Loucy (cell line): ENCODE data around the gene MCM5.

Experiments
- H2AFZ ChIP-seq: fragments of 200-600 bp; sonication (generic); 2 replicates; pipeline ENCODE4 v1.6.0; 2016; ENCODE audit warnings: antibody characterized with exemption, mild to moderate bottlenecking, low read length, moderate library complexity
- H3F3A ChIP-seq: fragments of 200-600 bp; 2 replicates; pipeline ENCODE4 v1.6.0; 2016; ENCODE audit warnings: antibody characterized with exemption, low read depth, mild to moderate bottlenecking
- H3K27me3 ChIP-seq: fragments of 200-600 bp; sonication (generic); 2 replicates; pipeline ENCODE4 v1.6.1; 2014; ENCODE audit warnings: low read length, mild to moderate bottlenecking; ENCODE audit not compliant: insufficient read depth, poor library complexity, severe bottlenecking
- H3K36me3 ChIP-seq: fragments of 200-600 bp; sonication (generic); 2 replicates; pipeline ENCODE4 v1.6.1; 2016; ENCODE audit warnings: low read length; ENCODE audit not compliant: insufficient read depth
- H3K4me1 ChIP-seq: fragments of 200-600 bp; sonication (generic); 2 replicates; pipeline ENCODE4 v1.5.1; 2014; ENCODE audit warnings: low read length, mild to moderate bottlenecking; ENCODE audit not compliant: insufficient read depth, poor library complexity, severe bottlenecking
- H3K4me2 ChIP-seq: fragments of 200-600 bp; sonication (generic); 2 replicates; pipeline ENCODE4 v1.6.0; 2014; ENCODE audit warnings: antibody characterized with exemption, low read length, low read depth, mild to moderate bottlenecking; ENCODE audit not compliant: poor library complexity, severe bottlenecking
- H3K4me3 ChIP-seq: fragments of 200-600 bp; sonication (generic); 2 replicates; pipeline ENCODE4 v1.5.1; 2014; ENCODE audit warnings: low read length, mild to moderate bottlenecking, mixed read lengths; ENCODE audit not compliant: poor library complexity, severe bottlenecking
- H3K79me2 ChIP-seq: fragments of 200-600 bp; sonication (generic); 2 replicates; pipeline ENCODE4 v1.6.1; 2014; ENCODE audit warnings: low read length; ENCODE audit not compliant: insufficient read depth
- H3K9ac ChIP-seq: fragments of 200-600 bp; sonication (generic); 2 replicates; pipeline ENCODE4 v1.6.0; 2014; ENCODE audit warnings: mild to moderate bottlenecking, low read depth, low read length, moderate library complexity; ENCODE audit not compliant: poor library complexity, severe bottlenecking
- H3K9me2 ChIP-seq: fragments of 200-600 bp; sonication (generic); replicated peaks from 2 replicates; pipeline ENCODE4 v1.6.1; 2016; ENCODE audit warnings: low read depth, low read length, mixed read lengths
- H3K9me3 ChIP-seq: fragments of 200-600 bp; sonication (generic); 2 replicates; pipeline ENCODE4 v1.6.1; 2014; ENCODE audit warnings: mild to moderate bottlenecking, antibody characterized with exemption, low read length, low read depth; ENCODE audit not compliant: insufficient read depth
- H4K20me1 ChIP-seq: fragments of 200-600 bp; sonication (generic); 2 replicates; pipeline ENCODE4 v1.6.0; 2014; ENCODE audit warnings: antibody characterized with exemption, low read length, mild to moderate bottlenecking; ENCODE audit not compliant: insufficient read depth, poor library complexity, severe bottlenecking
- CTCF ChIP-seq: fragments of 200-600 bp; sonication (generic); conservative IDR thresholded peaks from 2 replicates; pipeline ENCODE4 v1.5.1; 2014; ENCODE audit warnings: mild to moderate bottlenecking, antibody characterized with exemption, low read length
- EZH2phosphoT487 ChIP-seq: fragments of 200-600 bp; IDR thresholded peaks from 2 replicates; pipeline ENCODE4 v1.6.1; 2018; ENCODE audit warnings: antibody characterized with exemption, mild to moderate bottlenecking, moderate library complexity, borderline replicate concordance

Gene MCM5

DNA sequence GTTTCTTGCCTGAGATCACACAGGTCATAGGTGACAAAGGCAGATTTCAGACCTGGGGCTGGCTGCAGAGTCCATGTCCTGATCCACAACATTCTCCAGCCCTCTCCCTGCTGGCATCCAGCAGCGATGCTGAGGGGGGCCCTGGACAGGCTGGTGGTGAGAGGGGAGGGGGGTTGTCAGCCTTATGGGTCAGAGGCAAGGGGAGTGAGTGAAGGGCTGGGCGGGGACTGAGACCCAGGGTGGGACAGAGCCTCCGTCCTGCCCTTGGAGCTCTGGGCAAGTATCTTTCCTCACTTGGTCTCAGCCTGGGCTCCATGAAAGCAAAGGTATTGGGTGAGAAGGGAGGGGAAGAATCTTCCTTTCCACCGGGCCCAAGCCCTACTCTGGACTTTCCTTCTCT, 74.0 kb downstream of the MCM5 start:
- H3K4me3 ChIP-seq, result no peak overlapping the region
- no peak overlapping the region for H3K9ac ChIP-seq
- H3K36me3 ChIP-seq, result no peaks in the 10 kb centered on the region
- no peaks in the 10 kb centered on the region for H3F3A ChIP-seq
- peaks cover 10% of the 10 kb centered on the region; the same call in 1 of the 2 replicates for H3K9me3 ChIP-seq
- H4K20me1 ChIP-seq, result no peaks in the 10 kb centered on the region
- H3K4me1 ChIP-seq, result peaks cover 13% of the 10 kb centered on the region
- no peak overlapping the region for H3K4me2 ChIP-seq
- H3K27me3 ChIP-seq, result no peaks in the 10 kb centered on the region
- H3K79me2 ChIP-seq, result no peaks in the 10 kb centered on the region
- no peaks in the 10 kb centered on the region for H3K9me2 ChIP-seq
- no peak overlapping the region for H2AFZ ChIP-seq
- TF ChIP-seq CTCF (no peak), EZH2phosphoT487 (no peak)
